ENCODE data around the gene ACBD6. TPM values are rescaled to one million over a fixed set of nuclear protein-coding genes. Genes with fewer than 3 reads are reported as not detected.

Gene ACBD6
- polyA plus RNA-seq, 3 donors = 68.3 to 84.1 (median 76.7) TPM

- DNase-seq = no peak
These were observed 229.3 kb downstream of the ACBD6 start for GRCh38 chr1:180273066-180273465.

GRCh38 chr1:180272395-180272794 is 230.0 kb downstream of the ACBD6 start:
- no peak for DNase-seq

GRCh38 chr1:180271272-180272255 is 230.8 kb downstream of the ACBD6 start:
- DNase-seq = no peak

- no peak for DNase-seq
These were observed 231.7 kb downstream of the ACBD6 start for GRCh38 chr1:180270530-180271271.

DNA sequence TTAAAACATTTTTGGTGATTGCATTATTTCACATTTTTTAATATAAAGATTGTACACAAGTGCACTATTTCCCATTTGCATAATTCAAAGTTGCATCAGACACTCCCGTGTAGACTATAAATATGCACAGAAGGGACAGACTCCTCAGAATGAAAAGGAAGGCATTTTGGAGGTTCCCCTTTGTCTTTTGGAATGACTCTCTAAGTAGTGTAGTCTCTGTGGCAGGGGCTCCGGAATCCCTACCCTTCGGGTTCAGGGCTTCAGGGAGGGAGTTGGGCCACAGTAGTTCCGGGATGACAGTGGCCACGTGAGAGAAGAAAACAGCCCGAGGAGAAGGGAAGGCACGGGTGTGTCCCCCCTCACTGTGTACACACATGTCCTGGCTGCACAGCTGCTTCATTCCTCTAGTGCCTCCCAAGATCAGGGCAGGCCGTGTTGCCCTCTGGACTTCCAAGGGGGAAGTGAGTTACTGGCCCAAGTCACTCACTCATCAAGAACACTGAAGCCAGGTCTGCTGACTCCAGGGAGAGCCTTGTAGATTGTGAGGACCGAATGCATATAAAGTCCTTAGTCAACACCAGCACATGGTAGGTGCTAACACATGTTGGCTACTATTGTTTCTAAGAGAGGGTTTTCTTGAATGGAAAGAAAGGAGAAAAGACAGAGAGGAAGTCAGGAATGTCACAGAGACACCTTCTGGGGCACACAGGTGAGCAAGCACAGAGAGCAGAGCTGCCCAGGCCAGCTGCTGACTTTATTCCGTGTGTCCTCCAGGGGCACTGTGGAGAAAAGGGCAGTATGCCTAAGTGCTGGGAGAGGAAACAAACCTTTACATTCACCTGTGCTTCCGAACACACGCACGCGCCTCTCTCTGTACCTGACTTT is 232.5 kb downstream of the ACBD6 start:
- DNase-seq = no peak

GRCh38 chr1:180268556-180269075 is 233.8 kb downstream of the ACBD6 start:
- no peak for DNase-seq

- DNase-seq = no peak
These were observed 234.4 kb downstream of the ACBD6 start for GRCh38 chr1:180267761-180268555.

GRCh38 chr1:180267211-180267561 is 235.2 kb downstream of the ACBD6 start:
- DNase-seq = no peak

DNA sequence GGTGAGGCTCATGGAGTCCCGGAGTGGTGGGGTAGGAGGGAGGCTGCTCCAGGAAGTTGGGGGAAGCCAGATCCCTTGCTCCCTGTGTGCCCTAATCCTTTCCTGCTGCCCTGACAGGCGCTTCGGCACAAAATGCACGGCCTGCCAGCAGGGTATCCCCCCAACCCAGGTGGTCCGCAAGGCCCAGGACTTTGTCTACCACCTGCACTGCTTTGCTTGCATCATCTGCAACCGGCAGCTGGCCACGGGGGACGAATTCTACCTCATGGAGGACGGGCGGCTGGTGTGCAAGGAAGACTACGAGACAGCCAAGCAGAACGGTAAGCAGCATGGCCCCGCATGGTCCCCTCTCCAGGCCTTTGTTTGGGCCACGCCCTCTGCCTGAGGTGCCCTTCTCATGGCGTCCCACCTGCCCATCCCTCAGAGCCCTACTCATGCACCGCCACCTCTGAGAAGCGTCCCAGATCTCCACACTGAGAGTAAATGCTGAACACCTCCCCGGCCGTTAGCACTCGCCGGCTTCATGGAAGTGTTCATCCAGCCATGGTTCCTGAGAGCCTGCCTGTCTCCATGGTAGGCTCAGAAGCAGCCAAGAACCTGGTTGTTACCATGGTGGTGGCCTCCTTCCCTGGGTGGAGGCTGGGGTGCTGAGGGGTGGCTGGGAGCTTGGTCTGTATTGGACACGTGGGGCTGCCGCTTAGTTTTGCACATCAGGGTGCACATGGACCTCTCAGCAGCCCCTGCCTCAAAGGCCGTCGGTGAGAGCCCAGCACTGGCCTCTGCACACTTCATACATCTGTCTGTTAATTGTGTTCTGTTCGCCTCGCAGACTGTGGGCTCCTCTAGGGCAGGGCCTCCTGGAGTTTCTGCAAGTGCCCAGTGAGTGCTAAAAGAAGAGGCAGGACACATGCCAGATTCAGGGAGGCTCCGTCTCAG is 235.8 kb downstream of the ACBD6 start:
- DNase-seq = no peak

DNA sequence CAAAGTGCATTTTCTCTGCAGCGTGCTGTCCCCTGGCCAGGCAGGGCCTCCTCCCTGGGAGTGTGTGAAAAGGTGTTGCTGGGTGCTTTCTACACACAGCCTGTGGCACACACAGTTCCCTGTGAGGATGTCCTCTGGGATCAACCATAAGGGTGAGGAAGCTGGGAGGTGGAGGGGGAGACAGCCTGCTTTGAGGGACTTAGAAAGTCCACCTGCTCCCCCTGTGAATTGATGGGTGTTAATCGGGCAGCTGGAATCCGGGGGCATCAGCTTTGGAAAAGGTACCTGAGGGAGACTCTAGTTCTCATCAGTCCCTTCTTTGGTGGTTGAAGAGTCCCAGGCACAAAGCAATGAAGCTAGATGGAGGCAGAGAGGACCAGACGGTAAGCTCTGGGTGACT is 236.5 kb downstream of the ACBD6 start:
- no peak for DNase-seq

- no peak for DNase-seq
These were observed 237.2 kb downstream of the ACBD6 start for GRCh38 chr1:180265201-180265600.

DNA sequence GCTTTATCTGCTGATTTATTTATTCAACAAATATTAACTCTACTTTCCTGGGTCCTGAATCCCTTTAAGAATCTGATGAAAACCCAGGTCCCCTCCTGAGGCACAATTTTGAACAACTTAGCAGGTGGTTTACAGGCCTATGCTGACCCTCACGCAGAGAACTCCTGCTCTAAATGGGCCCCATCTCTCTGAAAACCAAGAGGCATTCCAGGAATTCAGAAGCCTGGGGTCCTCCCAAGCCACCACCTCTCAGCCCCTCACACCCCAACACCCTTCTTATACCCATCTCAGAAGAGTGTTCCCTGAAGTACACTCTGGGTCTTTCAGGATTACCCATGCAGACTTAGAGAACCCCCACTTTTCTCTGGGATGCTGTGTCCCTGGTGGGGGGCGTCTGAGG is 237.8 kb downstream of the ACBD6 start:
- DNase-seq = no peak

GRCh38 chr1:180262628-180263488 is 239.5 kb downstream of the ACBD6 start:
- no peak for DNase-seq

DNA sequence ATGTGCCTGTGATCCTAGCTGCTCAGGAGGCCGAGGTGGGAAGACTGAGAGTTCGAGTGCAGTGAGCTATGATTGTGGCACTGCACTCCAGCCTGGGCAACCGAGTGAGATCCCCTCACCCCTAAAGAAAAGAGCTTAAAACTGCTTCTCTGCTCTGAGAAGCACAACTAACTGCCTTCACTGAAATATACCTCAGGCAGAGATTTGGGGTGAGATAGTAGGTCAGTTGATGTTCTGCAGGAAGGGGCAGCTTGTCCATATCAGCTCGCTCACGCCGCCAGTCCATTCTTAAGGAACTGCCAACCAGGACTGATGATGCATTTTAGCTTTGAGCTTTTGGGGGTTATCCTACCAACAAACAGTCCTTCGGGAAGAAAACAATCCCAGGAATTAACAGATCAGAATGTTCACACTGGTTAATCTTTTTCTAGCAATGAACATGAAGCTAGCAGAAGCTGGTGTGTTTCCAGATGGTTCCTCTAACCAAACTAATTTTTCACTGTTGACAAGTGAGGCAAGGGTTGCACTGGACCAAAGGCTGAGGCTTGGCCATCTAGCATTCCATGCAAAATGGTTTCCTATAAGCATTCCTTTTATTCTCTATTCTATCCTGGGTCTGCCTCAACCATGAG is 240.7 kb downstream of the ACBD6 start:
- no peak for DNase-seq

GRCh38 chr1:180261030-180261429 is 241.3 kb downstream of the ACBD6 start:
- no peak for DNase-seq

GRCh38 chr1:180260541-180260940 is 241.8 kb downstream of the ACBD6 start:
- no peak for DNase-seq

DNA sequence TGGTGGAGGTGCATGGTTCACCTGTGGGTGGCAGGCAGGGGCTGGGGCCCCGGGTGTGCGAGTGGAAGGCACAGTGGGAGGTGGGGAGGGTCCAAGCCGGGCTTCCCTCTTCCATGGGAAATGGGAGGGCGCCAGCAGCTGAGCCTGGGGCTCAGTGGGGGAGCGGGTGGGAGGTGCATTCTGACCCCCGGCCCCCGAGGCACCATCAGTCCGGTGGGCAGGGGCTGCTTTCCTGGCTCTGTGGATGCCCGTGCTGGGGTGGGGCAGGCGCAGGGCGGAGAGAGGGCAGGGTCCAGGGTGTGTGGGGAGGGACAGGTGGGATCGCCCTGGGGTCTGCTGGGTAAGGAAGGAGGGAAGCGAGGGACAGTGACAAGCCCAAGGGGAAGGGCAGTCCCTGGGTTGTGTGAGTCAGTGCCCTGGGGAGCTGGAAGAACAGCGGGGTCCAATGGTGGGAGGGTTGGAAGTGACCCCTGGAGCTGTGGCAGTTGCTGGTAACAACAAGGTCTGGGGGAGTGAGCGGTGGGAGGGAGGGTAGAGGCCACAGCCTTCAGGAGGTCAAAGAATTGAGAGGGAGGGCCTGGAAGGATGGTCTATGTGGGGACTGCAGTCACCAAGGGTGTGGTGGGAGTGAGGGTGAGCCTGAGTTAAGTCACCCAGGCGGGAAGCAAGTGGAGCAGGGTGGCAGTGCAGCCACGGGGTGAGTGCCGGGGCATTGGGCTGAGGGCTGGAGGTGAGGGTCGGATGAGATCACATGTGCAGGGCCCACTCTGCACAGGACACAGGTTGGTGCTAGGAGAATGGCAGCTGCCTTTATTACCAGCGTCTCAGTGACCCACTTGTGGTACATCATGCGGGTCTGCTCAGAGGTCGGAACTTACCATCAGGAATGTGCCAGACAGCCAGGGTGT is 242.7 kb downstream of the ACBD6 start:
- DNase-seq = no peak
